ENCODE measurements around the gene PJA2. TPM values are rescaled to one million over a fixed set of nuclear protein-coding genes. Genes with fewer than 3 reads are reported as not detected.

The PJA2 gene
- total and polyA plus RNA-seq, 2 of the 8 experiments (the other 6 are each of a cell fraction or from before 2014, with no cell fraction given), result 15.3 to 47.7 TPM

- Histone ChIP-seq H2BK120ac (replicated peaks; ENCODE audit: low read depth, low read length) (no peak overlapping the region), H3K36me3 (ENCODE audit: control insufficient read depth in 2 of 4, insufficient read depth in 4 of 4, low read length in 3 of 4) (no peaks in the 10 kb centered on the region), H2BK12ac (ENCODE audit: low read depth, low read length) (no peak overlapping the region), H3K18ac (ENCODE audit: extremely low read depth, low read length) (no peak overlapping the region), H3K27me3 (replicated peaks in 1 of 4; ENCODE audit: control insufficient read depth in 3 of 4, extremely low read depth in 1 of 4, insufficient read depth in 3 of 4, low read length in 3 of 4) (peaks cover 0 to 2% (median 0%) of the 10 kb centered on the region in 4 experiments; a peak in 1 of 7 replicates), H3K14ac (ENCODE audit: insufficient read length) (no peak overlapping the region), H3K79me2 (ENCODE audit: control insufficient read depth in 1 of 2, insufficient read depth in 2 of 2, low read length in 2 of 2) (no peaks in the 10 kb centered on the region), H3K27ac (ENCODE audit: low read depth, low read length) (no peak overlapping the region), H3K4ac (replicated peaks; ENCODE audit: insufficient read length, low read depth, low read length) (no peak overlapping the region), H3K4me1 (replicated peaks in 1 of 4; ENCODE audit: control insufficient read depth in 3 of 4, insufficient read depth in 4 of 4, low read length in 3 of 4) (no peaks in the 10 kb centered on the region), H2BK20ac (ENCODE audit: low read length) (no peak overlapping the region), H2BK5ac (ENCODE audit: low read depth, low read length) (no peak overlapping the region), H3K4me3 (ENCODE audit: extremely low read depth in 1 of 4, insufficient read depth in 2 of 4, low read depth in 3 of 4, low read length in 4 of 4) (no peak overlapping the region), H3K4me2 (ENCODE audit: insufficient read depth in 1 of 2, low read depth in 2 of 2, low read length in 2 of 2) (no peak overlapping the region), H4K8ac (ENCODE audit: extremely low read depth, insufficient read depth, low read length) (no peak overlapping the region), H3K23ac (ENCODE audit: insufficient read length) (no peak overlapping the region), H2BK15ac (ENCODE audit: low read length) (no peak overlapping the region), H2AK5ac (ENCODE audit: low read depth, low read length) (no peak overlapping the region), H3K56ac (replicated peaks; ENCODE audit: insufficient read length, low read depth, low read length) (no peak overlapping the region), H4K91ac (replicated peaks; ENCODE audit: insufficient read length, low read length) (no peak overlapping the region), H3K23me2 (ENCODE audit: low read depth, low read length) (no peaks in the 10 kb centered on the region), H3K9ac (replicated peaks in 1 of 4; ENCODE audit: extremely low read depth in 1 of 4, low read depth in 3 of 4, low read length in 3 of 4) (no peak overlapping the region), H4K20me1 (replicated peaks in 1 of 2; ENCODE audit: control insufficient read depth in 1 of 2, insufficient read depth in 2 of 2, low read length in 2 of 2) (no peaks in the 10 kb centered on the region), H2AFZ (ENCODE audit: low read length) (peak overlapping the region; percentile 79; the same call in 1 of the 2 replicates), H3K9me3 (ENCODE audit: insufficient read depth in 2 of 2, low read depth in 1 of 2, low read length in 1 of 2) (peaks cover 2 to 4% of the 10 kb centered on the region in 2 experiments; a peak in 1 of 4 replicates), H4K5ac (ENCODE audit: insufficient read length, low read depth, low read length) (no peak overlapping the region), H3K79me1 (ENCODE audit: low read depth, low read length) (no peaks in the 10 kb centered on the region)
- FAIRE-seq, result no peak
- no peak for DNase-seq (ENCODE audit: low read depth in 1 of 2, low spot score in 2 of 2)
- POLR2A ChIA-PET (ENCODE audit: partially characterized antibody), result interaction anchor here (1.1 to 1.5 kb wide), 2 partner anchors 8 kb away, joined by 3 to 7 read pairs; partner anchors contain the start of gene PJA2
- TF ChIP-seq RXRA (IDR thresholded peaks at IDR 0.05; ENCODE audit: insufficient read depth, low read depth, low read length) (no peak), GTF2F1 (IDR thresholded peaks at IDR 0.05; ENCODE audit: borderline replicate concordance, low read depth, low read length) (no peak)
- 74% methylated on average over 3 of the region's 3 CpGs; no CpG with 5 or more reads in 1 of the 2 experiments for WGBS, 2 experiments (ENCODE audit: extremely low coverage in 1 of 2, insufficient coverage in 1 of 2, insufficient read length in 1 of 2, insufficient replicate concordance in 2 of 2, low coverage in 1 of 2, low lambda C conversion rate in 2 of 2, missing lambda C conversion rate in 1 of 2)
- CTCF ChIA-PET (ENCODE audit: partially characterized antibody), result no interaction called here
These were observed 9.1 kb upstream of the PJA2 start for GRCh38 chr5:109418712-109419352.

All from H1 (cell line).